Thyroid gland (tissue), 4 donors: ENCODE results near the gene ACHE.
"Not testable (repeated sequence)": the region's sequence is repeated elsewhere in the genome, so short reads cannot be mapped to it uniquely, and the experiment has no call there.

Experiments
- POLR2A ChIP-seq, 2 donors: fragments of 450-650 bp; IDR thresholded peaks; one replicate each; pipeline ENCODE4 v1.6.1; 2017; ENCODE audit warnings: antibody characterized with exemption in 2 of 2, mild to moderate bottlenecking in 2 of 2, moderate library complexity in 1 of 2
- TF ChIP-seq, protein P1 (sequence below), 6 experiments: fragments of 200-600 bp in 3 of 6; fragments of 450-650 bp in 3 of 6; sonication (generic) in 3 of 6; IDR thresholded peaks; one replicate each; pipeline ENCODE4 v1.5.1; 2016 to 2019; ENCODE audit warnings: antibody characterized with exemption in 6 of 6, mild to moderate bottlenecking in 2 of 6, inconsistent platforms in 1 of 6, moderate library complexity in 1 of 6

DNA sequence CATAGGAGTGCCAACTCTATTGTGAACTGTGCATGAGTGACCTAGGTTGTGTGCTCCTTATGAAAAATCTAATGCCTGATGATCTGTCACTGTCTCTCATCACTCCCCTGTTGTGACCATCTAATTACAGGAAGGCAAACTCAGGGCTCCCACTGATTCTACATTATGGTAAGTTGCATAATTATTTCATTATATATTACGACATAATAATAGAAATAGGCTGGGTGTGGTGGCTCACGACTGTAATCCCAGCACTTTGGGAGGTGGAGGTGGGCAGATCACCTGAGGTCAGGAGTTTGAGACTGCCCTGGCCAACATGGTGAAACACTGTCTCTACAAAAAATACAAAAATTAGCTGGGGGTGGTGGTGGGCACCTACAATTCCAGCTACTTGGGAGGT lies 39.7 kb upstream of the ACHE start:
- TF ChIP-seq, protein P1, sequence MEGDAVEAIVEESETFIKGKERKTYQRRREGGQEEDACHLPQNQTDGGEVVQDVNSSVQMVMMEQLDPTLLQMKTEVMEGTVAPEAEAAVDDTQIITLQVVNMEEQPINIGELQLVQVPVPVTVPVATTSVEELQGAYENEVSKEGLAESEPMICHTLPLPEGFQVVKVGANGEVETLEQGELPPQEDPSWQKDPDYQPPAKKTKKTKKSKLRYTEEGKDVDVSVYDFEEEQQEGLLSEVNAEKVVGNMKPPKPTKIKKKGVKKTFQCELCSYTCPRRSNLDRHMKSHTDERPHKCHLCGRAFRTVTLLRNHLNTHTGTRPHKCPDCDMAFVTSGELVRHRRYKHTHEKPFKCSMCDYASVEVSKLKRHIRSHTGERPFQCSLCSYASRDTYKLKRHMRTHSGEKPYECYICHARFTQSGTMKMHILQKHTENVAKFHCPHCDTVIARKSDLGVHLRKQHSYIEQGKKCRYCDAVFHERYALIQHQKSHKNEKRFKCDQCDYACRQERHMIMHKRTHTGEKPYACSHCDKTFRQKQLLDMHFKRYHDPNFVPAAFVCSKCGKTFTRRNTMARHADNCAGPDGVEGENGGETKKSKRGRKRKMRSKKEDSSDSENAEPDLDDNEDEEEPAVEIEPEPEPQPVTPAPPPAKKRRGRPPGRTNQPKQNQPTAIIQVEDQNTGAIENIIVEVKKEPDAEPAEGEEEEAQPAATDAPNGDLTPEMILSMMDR (IDR thresholded peaks at IDR 0.05) = not testable (repeated sequence)
- not testable (repeated sequence) for TF ChIP-seq POLR2A (IDR thresholded peaks at IDR 0.05)
